SHP77 treated with DMSO at 0.1 percent for 48 hours (cell line): Measurements from ENCODE around the gene TMEM134.
"Not testable (repeated sequence)": the region's sequence is repeated elsewhere in the genome, so short reads cannot be mapped to it uniquely, and the experiment has no call there.

ENCODE experiments used
- DNase-seq: peaks from one replicate; lab custom pipeline; 2025; lab: John Stamatoyannopoulos, UW

The TMEM134 gene

GRCh38 chr11:67485873-67486361 lies 16.9 kb upstream of the TMEM134 start:
- DNase-seq = not testable (repeated sequence)

GRCh38 chr11:67484847-67485311 lies 15.8 kb upstream of the TMEM134 start:
- DNase-seq = no peak

GRCh38 chr11:67483831-67484665 lies 15.0 kb upstream of the TMEM134 start:
- no peak for DNase-seq

DNA sequence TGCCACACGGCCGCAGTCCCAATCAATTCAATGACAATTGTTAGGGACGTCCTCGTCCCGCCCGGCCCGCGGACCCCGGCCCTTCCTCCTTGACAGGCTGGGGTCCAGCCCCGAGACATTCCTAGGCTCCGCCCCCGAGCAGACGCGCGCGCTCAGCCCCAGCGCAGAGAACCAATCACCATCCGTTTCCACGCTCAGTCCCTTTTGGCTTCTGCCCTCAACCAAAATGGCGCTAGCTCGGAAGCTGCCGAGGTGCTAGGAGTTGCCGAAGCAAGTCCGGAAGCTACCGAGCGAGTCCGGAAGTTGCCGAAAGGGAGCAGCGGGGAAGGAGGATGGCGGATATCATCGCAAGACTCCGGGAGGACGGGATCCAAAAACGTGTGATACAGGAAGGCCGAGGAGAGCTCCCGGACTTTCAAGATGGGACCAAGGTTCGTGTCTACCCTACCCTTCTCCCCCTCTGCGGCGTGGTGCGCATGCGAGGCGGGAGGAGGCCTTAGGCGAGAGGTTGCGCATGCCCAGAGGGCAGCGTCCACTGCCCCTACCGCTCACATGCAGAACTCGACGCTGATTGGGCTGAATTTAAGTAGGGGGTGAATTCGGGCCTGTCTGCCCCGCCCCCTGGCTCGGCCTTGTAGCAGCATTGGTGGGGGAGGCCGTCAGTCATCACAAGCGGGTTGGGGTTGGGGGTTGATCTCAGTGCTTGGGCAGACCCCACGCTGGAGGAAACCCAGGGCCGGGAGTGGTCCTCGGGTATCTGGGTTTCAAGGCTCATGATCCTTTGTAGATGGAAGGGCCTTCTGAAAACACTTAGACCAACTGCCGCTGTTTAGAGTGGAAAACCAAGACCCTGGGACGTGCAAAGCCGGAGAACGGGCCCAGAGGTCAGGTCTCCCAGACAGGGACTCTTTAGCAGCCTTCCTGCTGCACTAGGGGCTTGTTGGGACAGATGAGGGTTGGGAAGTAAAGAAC lies 14.1 kb upstream of the TMEM134 start, which contains the start of gene AIP:
TSS of gene AIP (plus strand) at position 200 of the 972 bp plus-strand sequence. CDS start at position 333, 133 bp downstream.
- peak; percentile 97 for DNase-seq

- no peak for DNase-seq
These were observed 13.3 kb upstream of the TMEM134 start for GRCh38 chr11:67482275-67482826.

- DNase-seq = not testable (repeated sequence)
These were observed 8.4 kb upstream of the TMEM134 start for GRCh38 chr11:67477344-67478050.

DNA sequence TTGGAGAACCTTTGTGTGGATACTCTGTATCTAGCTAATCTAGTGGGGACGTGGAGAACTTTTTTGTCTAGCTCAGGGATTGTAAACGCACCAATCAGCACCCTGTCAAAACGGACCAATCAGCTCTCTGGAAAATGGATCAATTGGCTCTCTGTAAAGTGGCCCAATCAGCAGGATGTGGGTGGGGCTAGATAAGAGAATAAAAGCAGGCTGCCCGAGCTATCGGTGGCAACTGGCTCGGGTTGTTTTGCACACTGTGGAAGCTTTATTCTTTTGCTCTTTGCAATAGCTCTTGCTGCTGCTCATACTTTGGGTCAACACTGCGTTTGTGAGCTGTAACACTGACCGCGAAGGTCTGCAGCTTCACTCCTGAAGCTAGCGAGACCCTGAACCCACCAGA lies 7.6 kb upstream of the TMEM134 start:
- DNase-seq = not testable (repeated sequence)

GRCh38 chr11:67472882-67473281 lies 3.8 kb upstream of the TMEM134 start:
- no peak for DNase-seq

GRCh38 chr11:67470337-67471002 lies 1.4 kb upstream of the TMEM134 start:
- DNase-seq = no peak

GRCh38 chr11:67469508-67469811 lies 409 bp upstream of the TMEM134 start:
- no peak for DNase-seq

GRCh38 chr11:67468456-67468758 lies 644 bp downstream of the TMEM134 start:
- no peak for DNase-seq

DNA sequence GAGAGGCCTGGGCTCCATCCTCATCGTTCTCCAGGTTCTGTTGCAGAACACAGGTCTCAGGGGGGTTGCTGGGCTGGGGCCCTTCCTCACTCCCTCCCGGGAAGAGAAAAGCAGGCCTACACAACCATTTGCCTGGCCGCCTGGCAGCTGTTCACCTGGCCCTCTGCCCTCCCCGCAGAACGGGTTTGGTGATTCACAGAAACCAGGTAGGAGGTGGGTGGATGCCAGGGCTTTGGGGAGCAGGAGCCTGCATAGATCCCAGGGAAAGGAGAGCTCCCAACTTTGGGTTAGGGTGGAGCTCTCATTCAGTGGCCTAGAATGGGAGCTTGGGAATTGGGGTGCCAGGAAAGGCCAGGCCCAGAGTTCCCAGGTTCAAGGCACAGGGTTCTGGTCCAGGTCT lies 995 bp downstream of the TMEM134 start:
- no peak for DNase-seq

GRCh38 chr11:67466962-67467771 lies 1.9 kb downstream of the TMEM134 start:
- no peak for DNase-seq

DNA sequence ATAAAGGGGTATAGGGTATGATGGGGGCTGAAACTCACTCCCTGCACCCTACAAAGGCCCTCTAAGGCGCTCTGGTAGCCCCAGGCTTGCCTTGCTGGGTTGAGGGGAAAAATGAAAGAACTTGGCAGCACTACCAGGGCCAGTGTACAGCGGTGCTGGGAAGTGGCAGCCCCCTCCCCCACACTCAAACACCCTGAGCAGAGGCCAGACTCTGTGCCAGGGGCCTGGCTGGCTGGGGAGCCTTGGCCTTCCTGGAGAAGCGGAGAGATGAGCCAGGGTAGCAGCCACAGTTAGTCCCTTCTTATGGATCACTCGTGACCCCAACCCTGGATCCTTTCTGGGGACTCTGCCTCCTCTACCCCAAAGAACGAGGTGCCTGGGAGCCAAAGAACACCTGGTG lies 2.7 kb downstream of the TMEM134 start:
- DNase-seq = no peak

- DNase-seq = not testable (repeated sequence)
These were observed 3.5 kb downstream of the TMEM134 start for GRCh38 chr11:67465530-67465929.

DNA sequence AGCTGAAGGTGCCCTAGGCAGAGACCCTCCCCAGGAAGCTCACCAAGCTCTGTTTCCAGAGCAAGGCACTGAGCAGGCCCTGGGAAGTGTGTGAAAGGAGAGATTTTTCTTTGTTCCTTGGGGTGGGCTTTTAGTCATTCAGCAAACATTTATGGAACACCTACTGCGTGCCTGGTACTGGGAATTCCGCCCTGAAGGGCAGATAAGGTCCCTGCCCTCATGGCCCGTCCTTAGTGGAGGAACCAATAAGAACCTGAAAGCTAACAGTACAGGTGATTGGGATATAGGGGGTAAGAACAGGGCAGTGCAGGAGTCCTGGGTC lies 3.9 kb downstream of the TMEM134 start:
- DNase-seq = no peak

DNA sequence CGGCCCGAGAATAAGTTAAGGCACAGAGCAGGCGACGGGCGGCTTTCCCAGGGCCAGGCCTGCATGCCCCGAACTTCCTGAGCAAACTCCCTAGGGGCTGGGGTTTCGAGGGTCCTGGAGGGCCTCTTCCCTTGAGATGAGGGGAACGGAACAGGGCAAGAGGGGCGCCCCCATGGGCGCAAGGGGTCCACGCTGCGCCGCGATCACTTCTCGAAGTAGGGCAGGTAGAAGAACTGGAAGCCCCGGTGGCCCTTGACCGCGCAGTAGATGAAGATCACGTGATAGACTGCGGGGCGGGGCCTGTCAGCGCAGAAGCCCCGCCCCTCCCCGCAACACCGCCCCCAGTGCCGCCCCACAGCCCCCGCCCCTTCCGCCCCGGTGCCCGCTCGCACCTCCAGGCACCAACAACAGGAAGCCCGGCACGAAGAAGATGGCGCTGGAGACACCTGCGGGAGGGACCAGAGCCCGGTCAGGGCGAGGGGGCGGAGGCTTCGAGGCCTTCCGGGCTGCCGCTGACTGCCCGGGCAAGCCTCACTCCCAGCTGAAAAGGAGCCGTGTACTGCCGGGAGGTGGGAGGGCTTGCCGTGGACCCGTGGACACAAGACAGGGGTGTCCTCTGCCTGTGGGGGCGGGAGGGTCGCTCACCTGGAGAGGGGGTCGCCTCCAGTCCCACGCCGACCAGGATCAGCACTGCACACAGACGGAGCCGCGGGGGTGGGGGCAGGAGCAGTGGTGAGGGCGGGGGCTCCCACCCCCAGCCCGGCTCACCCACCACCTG lies 4.5 kb downstream of the TMEM134 start:
- peak; percentile 69 for DNase-seq

- DNase-seq = no peak
These were observed 5.2 kb downstream of the TMEM134 start for GRCh38 chr11:67463680-67464410.

- DNase-seq = no peak
These were observed 5.9 kb downstream of the TMEM134 start for GRCh38 chr11:67463186-67463585.
